Measurements from ENCODE around the gene OR6K2. TPM values are rescaled to one million over a fixed set of nuclear protein-coding genes. Genes with fewer than 3 reads are reported as not detected.

Gene OR6K2
- total RNA-seq, 1 donor from 2014 or later: not detected

- no peaks in the 10 kb centered on the region for H3K4me1 Mint-ChIP-seq (ENCODE audit: low read depth)
- no peaks in the 10 kb centered on the region for H3K36me3 Mint-ChIP-seq (ENCODE audit: insufficient read depth)
- DNase-seq (ENCODE audit: low spot score, unreplicated experiment): no peak
- H3K27me3 Mint-ChIP-seq: no peaks in the 10 kb centered on the region
- no peak overlapping the region for H3K4me3 Mint-ChIP-seq (ENCODE audit: low read depth)
- H3K27ac Mint-ChIP-seq: no peak overlapping the region
- TF ChIP-seq CTCF (IDR thresholded peaks at IDR 0.05; ENCODE audit: unreplicated experiment): no peak
- H3K9me3 Mint-ChIP-seq (ENCODE audit: low read depth): no peaks in the 10 kb centered on the region
These were observed 24.7 kb downstream of the OR6K2 start for GRCh38 chr1:158675563-158676323.

- Mint-ChIP-seq H3K9me3 (ENCODE audit: low read depth) (no peaks in the 10 kb centered on the region), H3K4me1 (ENCODE audit: low read depth) (no peaks in the 10 kb centered on the region), H3K27ac (no peak overlapping the region), H3K27me3 (no peaks in the 10 kb centered on the region), H3K36me3 (ENCODE audit: insufficient read depth) (no peaks in the 10 kb centered on the region), H3K4me3 (ENCODE audit: low read depth) (no peak overlapping the region)
- DNase-seq (ENCODE audit: low spot score, unreplicated experiment): no peak
- TF ChIP-seq CTCF (IDR thresholded peaks at IDR 0.05; ENCODE audit: unreplicated experiment): no peak
These were observed 26.1 kb downstream of the OR6K2 start for GRCh38 chr1:158674302-158674701.

- TF ChIP-seq CTCF (IDR thresholded peaks at IDR 0.05; ENCODE audit: unreplicated experiment): no peak
- H3K4me1 Mint-ChIP-seq (ENCODE audit: low read depth): no peaks in the 10 kb centered on the region
These were observed 34.4 kb downstream of the OR6K2 start for GRCh38 chr1:158666037-158666436.

GRCh38 chr1:158654571-158654970 lies 45.9 kb downstream of the OR6K2 start:
- TF ChIP-seq CTCF (IDR thresholded peaks at IDR 0.05; ENCODE audit: unreplicated experiment): no peak
- DNase-seq (ENCODE audit: low spot score, unreplicated experiment): no peak
- H3K27ac Mint-ChIP-seq: no peak overlapping the region

More at GRCh38 chr1:158666037-158666436, 34.4 kb downstream of the OR6K2 start:
- Mint-ChIP-seq H3K27me3 (no peaks in the 10 kb centered on the region), H3K9me3 (ENCODE audit: low read depth) (no peaks in the 10 kb centered on the region), H3K27ac (no peak overlapping the region), H3K4me3 (ENCODE audit: low read depth) (no peak overlapping the region), H3K36me3 (ENCODE audit: insufficient read depth) (no peaks in the 10 kb centered on the region)
- no peak for DNase-seq (ENCODE audit: low spot score, unreplicated experiment)

GRCh38 chr1:158654086-158654485 lies 46.4 kb downstream of the OR6K2 start:
- H3K27ac Mint-ChIP-seq: no peak overlapping the region
- H3K4me3 Mint-ChIP-seq (ENCODE audit: low read depth): no peak overlapping the region
- H3K27me3 Mint-ChIP-seq: no peaks in the 10 kb centered on the region
- no peaks in the 10 kb centered on the region for H3K36me3 Mint-ChIP-seq (ENCODE audit: insufficient read depth)
- TF ChIP-seq CTCF (IDR thresholded peaks at IDR 0.05; ENCODE audit: unreplicated experiment): no peak
- H3K4me1 Mint-ChIP-seq (ENCODE audit: low read depth): no peaks in the 10 kb centered on the region
- H3K9me3 Mint-ChIP-seq (ENCODE audit: low read depth): no peaks in the 10 kb centered on the region
- DNase-seq (ENCODE audit: low spot score, unreplicated experiment): no peak

More at GRCh38 chr1:158654571-158654970, 45.9 kb downstream of the OR6K2 start:
- Mint-ChIP-seq H3K36me3 (ENCODE audit: insufficient read depth) (no peaks in the 10 kb centered on the region), H3K9me3 (ENCODE audit: low read depth) (no peaks in the 10 kb centered on the region), H3K27me3 (no peaks in the 10 kb centered on the region), H3K4me1 (ENCODE audit: low read depth) (no peaks in the 10 kb centered on the region), H3K4me3 (ENCODE audit: low read depth) (no peak overlapping the region)

Measured in progenitor cell of endocrine pancreas (in vitro differentiated cells).